ENCODE measurements around the gene ACTR3.

ACTR3 gene

GRCh38 chr2:113966832-113967231 is 76.9 kb downstream of the ACTR3 start:
- no peak for FAIRE-seq

GRCh38 chr2:113967272-113967671 is 77.4 kb downstream of the ACTR3 start:
- FAIRE-seq, result no peak

GRCh38 chr2:113972766-113973165 is 82.9 kb downstream of the ACTR3 start:
- no peak for FAIRE-seq

GRCh38 chr2:113973810-113974209 is 83.9 kb downstream of the ACTR3 start:
- FAIRE-seq, result no peak

- FAIRE-seq, result no peak
These were observed 84.8 kb downstream of the ACTR3 start for GRCh38 chr2:113974727-113975126.

- FAIRE-seq, result no peak
These were observed 86.5 kb downstream of the ACTR3 start for GRCh38 chr2:113976277-113976928.

GRCh38 chr2:113977060-113977659 is 87.3 kb downstream of the ACTR3 start:
- FAIRE-seq, result no peak

GRCh38 chr2:113977660-113978523 is 88.0 kb downstream of the ACTR3 start:
- no peak for FAIRE-seq

GRCh38 chr2:113978524-113979190 is 88.8 kb downstream of the ACTR3 start:
- no peak for FAIRE-seq

- no peak for FAIRE-seq
These were observed 89.6 kb downstream of the ACTR3 start for GRCh38 chr2:113979191-113980128.

GRCh38 chr2:113980946-113981345 is 91.1 kb downstream of the ACTR3 start:
- no peak for FAIRE-seq

GRCh38 chr2:113981404-113982134 is 91.7 kb downstream of the ACTR3 start:
- no peak for FAIRE-seq

- FAIRE-seq, result no peak
These were observed 95.9 kb downstream of the ACTR3 start for GRCh38 chr2:113985554-113986397.

- FAIRE-seq, result no peak
These were observed 96.9 kb downstream of the ACTR3 start for GRCh38 chr2:113986762-113987290.

- no peak for FAIRE-seq
These were observed 102.2 kb downstream of the ACTR3 start for GRCh38 chr2:113992090-113992489.

GRCh38 chr2:113996671-113997594 is 107.0 kb downstream of the ACTR3 start:
- no peak for FAIRE-seq

GRCh38 chr2:114001152-114001551 is 111.3 kb downstream of the ACTR3 start:
- FAIRE-seq, result no peak

GRCh38 chr2:114001937-114002336 is 112.0 kb downstream of the ACTR3 start:
- FAIRE-seq, result no peak
